SK-N-SH treated with all-trans-retinoic acid at 6 μM for 48 hours (cell line): ENCODE measurements around the gene KRTAP1-1.
"Not testable (repeated sequence)": the region's sequence is repeated elsewhere in the genome, so short reads cannot be mapped to it uniquely, and the experiment has no call there.

Experiments used
- ATAC-seq: fragments of 200-7000 bp; cut with Tn5 transposase; 3 replicates; pipeline ENCODE4 v1.9.1; 2020; ENCODE audit warnings: mild to moderate bottlenecking, moderate library complexity
- ARNTL ChIP-seq: fragments of 450-650 bp; formaldehyde crosslinking; IDR thresholded peaks from 2 replicates; pipeline ENCODE4 v1.5.0; 2020; ENCODE audit warnings: low read depth, mild to moderate bottlenecking, moderate library complexity, borderline replicate concordance
- BACH2 ChIP-seq: fragments of 250-450 bp; sonication (Bioruptor Pico); IDR thresholded peaks from 2 replicates; pipeline ENCODE4 v1.9.0; 2021; ENCODE audit warnings: mild to moderate bottlenecking, borderline replicate concordance
- CREB5 ChIP-seq: fragments of 250-450 bp; sonication (Bioruptor Pico); IDR thresholded peaks from 2 replicates; pipeline ENCODE4 v1.5.1; 2020; ENCODE audit warnings: low read depth, mild to moderate bottlenecking, moderate library complexity
- CSRNP3 ChIP-seq: fragments of 250-450 bp; sonication (Bioruptor Pico); IDR thresholded peaks from 2 replicates; pipeline ENCODE4 v1.5.1; 2021; ENCODE audit warnings: mild to moderate bottlenecking, moderate library complexity
- ESRRG ChIP-seq: fragments of 250-450 bp; sonication (Bioruptor Pico); IDR thresholded peaks from 2 replicates; pipeline ENCODE4 v1.6.1; 2021; ENCODE audit warnings: mild to moderate bottlenecking
- OSR1 ChIP-seq: fragments of 250-450 bp; sonication (Bioruptor Pico); IDR thresholded peaks from 2 replicates; pipeline ENCODE4 v1.8.0; 2022; ENCODE audit warnings: moderate library complexity, mild to moderate bottlenecking, inconsistent platforms
- PATZ1 ChIP-seq: fragments of 250-450 bp; sonication (Bioruptor Pico); IDR thresholded peaks from 2 replicates; pipeline ENCODE4 v1.8.0; 2020; ENCODE audit warnings: mild to moderate bottlenecking, moderate library complexity, borderline replicate concordance
- POU6F1 ChIP-seq: fragments of 250-450 bp; sonication (Bioruptor Pico); IDR thresholded peaks from 2 replicates; pipeline ENCODE4 v1.8.0; 2021; ENCODE audit warnings: low read depth, mild to moderate bottlenecking, moderate library complexity, borderline replicate concordance
- PPARA ChIP-seq: fragments of 250-450 bp; sonication (Bioruptor Pico); IDR thresholded peaks from 2 replicates; pipeline ENCODE4 v1.5.0; 2020; ENCODE audit warnings: mild to moderate bottlenecking, borderline replicate concordance
- RARB ChIP-seq: fragments of 250-450 bp; sonication (Bioruptor Pico); IDR thresholded peaks from 2 replicates; pipeline ENCODE4 v1.8.0; 2021; ENCODE audit warnings: mild to moderate bottlenecking, moderate library complexity
- SNAI2 ChIP-seq: fragments of 250-450 bp; sonication (Bioruptor Pico); IDR thresholded peaks from 2 replicates; pipeline ENCODE4 v1.5.0; 2020; ENCODE audit warnings: mild to moderate bottlenecking, moderate library complexity
- TOX ChIP-seq: fragments of 250-450 bp; sonication (Bioruptor Pico); IDR thresholded peaks from 2 replicates; pipeline ENCODE4 v1.8.0; 2021; ENCODE audit warnings: mild to moderate bottlenecking, moderate library complexity, borderline replicate concordance
- ZC3H10 ChIP-seq: fragments of 250-450 bp; sonication (Bioruptor Pico); IDR thresholded peaks from 2 replicates; pipeline ENCODE4 v1.5.1; 2021; ENCODE audit warnings: mild to moderate bottlenecking, moderate library complexity
- ZNF565 ChIP-seq: fragments of 450-650 bp; formaldehyde crosslinking; conservative IDR thresholded peaks from 2 replicates; pipeline ENCODE4 v1.5.0; 2020; ENCODE audit warnings: low read depth, mild to moderate bottlenecking, moderate library complexity
- ZNF8 ChIP-seq: fragments of 450-650 bp; formaldehyde crosslinking; IDR thresholded peaks from 2 replicates; pipeline ENCODE4 v1.5.0; 2020; ENCODE audit warnings: mild to moderate bottlenecking, moderate library complexity

Gene KRTAP1-1

GRCh38 chr17:41048441-41048840 is 7.2 kb upstream of the KRTAP1-1 start:
- TF ChIP-seq POU6F1 (no peak), PPARA (no peak), CSRNP3 (CRISPR knock-in tag) (no peak), ARNTL (no peak), SNAI2 (CRISPR knock-in tag) (no peak)
- peak; percentile 28; the same call in 1 of the 3 replicates for ATAC-seq

GRCh38 chr17:41046735-41047465 is 5.7 kb upstream of the KRTAP1-1 start, which contains the start of gene KRTAP2-1:
Gene KRTAP2-1, minus strand, starts transcription at chr17:41047316. Its CDS starts 49 bp downstream, at chr17:41047267.
- not testable (repeated sequence) for ATAC-seq

GRCh38 chr17:41042953-41043352 is 1.7 kb upstream of the KRTAP1-1 start:
- no peak for ATAC-seq
- TF ChIP-seq ZNF8 (no peak), ARNTL (no peak), SNAI2 (CRISPR knock-in tag) (no peak), PPARA (no peak), ZNF565 (CRISPR knock-in tag) (no peak), ESRRG (CRISPR knock-in tag) (no peak), TOX (CRISPR knock-in tag) (no peak), POU6F1 (no peak)

- ATAC-seq: no peak
- TF ChIP-seq CSRNP3 (CRISPR knock-in tag): no peak
- TF ChIP-seq BACH2: no peak
- no peak for TF ChIP-seq ZC3H10
- TF ChIP-seq CREB5 (CRISPR knock-in tag): no peak
- no peak for TF ChIP-seq PATZ1 (CRISPR knock-in tag)
- TF ChIP-seq RARB (CRISPR knock-in tag): no peak
- TF ChIP-seq ESRRG (CRISPR knock-in tag): no peak
- TF ChIP-seq OSR1 (CRISPR knock-in tag): no peak
- no peak for TF ChIP-seq ARNTL
- no peak for TF ChIP-seq TOX (CRISPR knock-in tag)
- no peak for TF ChIP-seq ZNF565 (CRISPR knock-in tag)
Observed at GRCh38 chr17:41037853-41038350, 3.3 kb downstream of the KRTAP1-1 start.

GRCh38 chr17:41034346-41034935 is 6.8 kb downstream of the KRTAP1-1 start, which contains the start of gene KRTAP1-3:
Gene KRTAP1-3, minus strand, starts transcription at chr17:41034874. Its CDS starts 53 bp downstream, at chr17:41034821.
- ATAC-seq: not testable (repeated sequence)
